GM19099 (cell line): ENCODE measurements around the gene NCKAP5.

Experiments used
- POLR2A ChIP-seq: IDR thresholded peaks from 3 replicates; pipeline ENCODE4 v1.6.1; 2011; ENCODE audit warnings: low read depth; ENCODE audit not compliant: insufficient read length; ENCODE audit errors: extremely low read depth

The NCKAP5 gene

GRCh38 chr2:132837769-132838168 is 730.5 kb downstream of the NCKAP5 start:
- TF ChIP-seq POLR2A = no peak

- no peak for TF ChIP-seq POLR2A
Observed at GRCh38 chr2:132830321-132830827, 737.9 kb downstream of the NCKAP5 start.

DNA sequence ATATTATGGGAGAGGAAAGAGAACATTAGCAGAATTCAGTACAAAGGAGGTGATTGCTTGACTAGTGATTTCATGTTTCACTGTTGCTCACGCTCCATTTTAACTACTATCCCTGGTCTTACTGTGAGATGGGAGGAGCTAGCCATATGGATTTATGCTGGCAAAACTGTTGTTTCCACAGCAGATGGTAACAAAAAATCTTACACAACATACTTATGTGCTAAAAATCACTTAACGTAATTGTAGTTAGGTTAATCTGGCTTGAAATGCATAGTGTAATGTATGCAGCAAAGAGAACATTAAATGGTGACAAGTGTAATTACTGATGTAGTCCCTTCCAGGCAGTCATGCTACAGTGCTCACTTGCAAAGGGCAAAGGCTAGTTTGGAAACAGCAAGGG is 742.7 kb downstream of the NCKAP5 start:
- TF ChIP-seq POLR2A = no peak

DNA sequence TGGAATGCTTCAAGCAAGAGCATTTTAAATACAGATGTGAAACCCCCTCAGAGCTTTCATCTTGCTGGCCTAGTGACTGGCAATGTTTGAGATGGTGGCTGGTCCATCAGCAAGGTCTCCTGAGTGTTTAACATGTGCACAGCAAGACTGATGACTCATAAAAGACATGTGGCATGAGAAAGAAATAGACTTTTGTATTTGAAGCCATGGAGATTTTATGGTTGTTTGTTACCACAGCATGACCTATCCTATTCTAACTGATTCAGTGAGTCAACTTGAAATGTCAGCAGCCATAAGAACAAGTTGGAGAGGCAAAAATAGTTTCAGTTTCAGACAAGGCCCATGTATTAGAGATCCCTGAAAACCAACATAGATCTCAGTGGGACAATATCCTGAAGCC is 743.5 kb downstream of the NCKAP5 start:
- TF ChIP-seq POLR2A = no peak

DNA sequence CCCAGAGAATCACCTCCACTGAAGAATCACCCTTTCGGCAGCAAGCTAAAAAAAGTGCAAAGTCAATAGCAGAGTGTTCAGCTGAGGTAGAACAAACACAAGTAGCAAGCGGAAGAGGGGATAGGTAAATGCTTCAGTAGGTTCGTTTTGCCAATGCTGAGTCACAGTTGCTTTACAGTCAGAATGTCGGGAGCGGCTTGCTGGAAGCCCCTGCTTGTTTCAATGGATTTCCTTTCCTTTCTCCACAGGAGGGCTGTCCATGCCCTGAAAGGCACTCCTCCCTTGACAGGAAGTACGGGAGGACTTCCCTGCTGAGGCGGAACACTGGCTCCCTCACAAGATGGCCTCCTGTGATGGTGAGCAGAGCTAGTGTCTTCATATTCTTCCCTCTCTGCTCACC is 752.0 kb downstream of the NCKAP5 start:
- TF ChIP-seq POLR2A = no peak

DNA sequence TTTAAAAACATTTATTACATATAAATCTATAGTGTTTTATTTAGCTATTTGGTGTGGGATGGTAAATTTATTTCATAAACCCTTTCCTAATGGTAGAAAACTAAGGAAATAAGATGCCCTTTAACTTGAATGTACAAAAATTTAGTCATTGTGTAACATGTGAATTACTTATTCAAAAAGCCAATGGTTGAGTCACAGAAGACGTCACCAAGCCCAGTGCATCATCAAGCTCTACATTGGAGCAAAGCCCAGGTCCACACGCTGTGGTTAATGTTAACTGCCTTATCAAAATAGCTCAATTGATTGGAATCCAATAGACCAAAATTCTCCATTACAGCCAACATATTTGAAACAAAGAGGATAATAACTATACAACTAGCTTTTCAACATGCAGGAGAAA is 752.7 kb downstream of the NCKAP5 start:
- TF ChIP-seq POLR2A = no peak

DNA sequence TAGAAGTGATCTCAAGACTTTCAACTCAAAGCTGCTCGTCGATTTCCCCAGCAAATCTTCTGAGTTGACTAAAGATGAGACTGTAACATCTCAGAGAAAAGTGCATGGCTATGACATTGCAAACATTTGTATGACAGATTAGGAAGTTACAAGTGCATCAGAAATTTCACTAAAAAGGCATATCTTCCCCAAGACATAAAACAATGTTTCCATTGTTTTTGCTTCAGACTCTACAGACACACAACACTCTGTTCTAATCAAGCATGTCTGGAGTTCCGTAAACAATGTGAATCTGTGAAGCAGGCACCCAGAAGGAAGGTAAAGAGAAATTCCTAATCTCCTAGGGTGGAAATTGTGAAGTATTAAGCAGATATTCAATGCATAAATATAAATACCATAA is 753.6 kb downstream of the NCKAP5 start:
- no peak for TF ChIP-seq POLR2A

DNA sequence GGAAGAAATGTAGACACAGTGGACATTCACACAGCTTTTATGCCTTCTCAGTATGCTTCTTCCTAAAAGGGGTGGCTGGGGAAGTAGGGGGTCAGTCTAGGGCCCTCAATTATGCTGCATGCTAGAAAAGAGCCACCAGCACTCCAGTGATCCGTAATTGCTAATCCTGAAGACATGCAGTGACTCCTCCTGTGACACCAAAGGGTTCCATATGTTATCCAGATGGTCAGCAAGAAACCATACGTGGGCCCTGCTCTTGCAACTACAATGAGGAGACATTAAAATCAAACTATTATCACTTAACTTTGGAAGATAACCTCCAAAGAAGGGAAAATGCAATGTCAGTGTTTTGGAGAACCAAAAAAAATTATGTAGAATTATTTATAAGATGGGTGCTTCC is 754.8 kb downstream of the NCKAP5 start:
- no peak for TF ChIP-seq POLR2A

- TF ChIP-seq POLR2A = no peak
Observed at GRCh38 chr2:132811148-132811915, 756.9 kb downstream of the NCKAP5 start.

DNA sequence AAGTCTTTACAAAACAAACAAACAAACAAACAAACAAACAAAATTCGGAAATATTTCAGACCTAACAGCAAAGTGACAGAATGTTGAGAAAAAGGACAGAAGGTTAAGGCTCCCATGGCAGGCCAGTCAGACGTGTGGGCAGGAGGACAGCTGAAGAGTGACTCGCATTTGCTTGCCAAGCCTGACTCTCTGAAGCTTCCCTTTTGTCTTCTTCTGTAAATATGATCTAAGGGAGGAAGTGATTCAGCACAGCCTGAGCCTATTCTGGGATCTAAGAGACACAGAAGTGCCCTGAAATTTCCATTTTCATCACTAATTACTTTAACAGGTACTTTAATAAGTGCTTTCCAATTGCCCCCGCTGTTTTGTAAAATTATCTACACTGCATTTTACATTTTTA is 764.2 kb downstream of the NCKAP5 start:
- TF ChIP-seq POLR2A = no peak

GRCh38 chr2:132798341-132798740 is 769.9 kb downstream of the NCKAP5 start:
- no peak for TF ChIP-seq POLR2A

DNA sequence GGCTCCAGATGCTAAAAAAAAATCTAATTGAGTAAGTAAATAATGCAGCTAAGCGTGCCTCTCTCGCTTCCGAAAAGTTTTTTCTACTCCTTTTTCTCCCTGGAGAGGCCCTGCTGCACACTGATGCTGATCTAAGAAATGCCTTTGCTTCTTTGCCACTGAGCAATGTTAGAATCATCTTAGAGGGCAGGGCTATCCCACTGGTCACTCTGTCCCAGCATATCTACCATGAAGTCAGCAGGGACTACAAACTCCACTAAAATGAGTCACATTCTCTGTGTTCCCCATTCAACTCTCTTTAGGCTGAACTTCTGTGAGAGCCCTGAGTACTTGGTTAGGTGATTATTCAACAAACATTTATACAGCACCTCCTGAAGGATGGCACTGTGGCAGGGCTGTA is 770.7 kb downstream of the NCKAP5 start:
- no peak for TF ChIP-seq POLR2A

DNA sequence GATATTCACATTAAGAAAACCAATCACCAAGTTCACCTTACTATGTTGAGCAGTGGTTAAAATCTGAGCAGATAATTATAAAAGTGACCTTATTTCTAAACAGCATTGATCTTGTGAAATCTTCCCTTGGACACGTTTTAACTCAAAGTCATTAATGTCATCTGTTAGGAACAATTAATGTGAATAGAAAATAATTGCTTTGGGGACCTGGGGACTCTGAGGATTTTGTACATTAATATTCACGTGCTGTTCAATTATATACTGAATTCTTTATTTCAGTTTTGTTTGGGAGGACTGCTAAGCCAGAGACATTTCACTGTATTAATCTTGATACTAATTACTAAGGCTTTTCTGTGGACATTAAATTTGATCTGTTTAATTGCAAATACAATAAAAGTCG is 771.2 kb downstream of the NCKAP5 start:
- no peak for TF ChIP-seq POLR2A

- no peak for TF ChIP-seq POLR2A
Observed at GRCh38 chr2:132795220-132795619, 773.0 kb downstream of the NCKAP5 start.

GRCh38 chr2:132793532-132793931 is 774.7 kb downstream of the NCKAP5 start:
- no peak for TF ChIP-seq POLR2A

- TF ChIP-seq POLR2A = no peak
Observed at GRCh38 chr2:132790207-132790785, 778.0 kb downstream of the NCKAP5 start.

- no peak for TF ChIP-seq POLR2A
Observed at GRCh38 chr2:132789066-132789465, 779.2 kb downstream of the NCKAP5 start.

- no peak for TF ChIP-seq POLR2A
Observed at GRCh38 chr2:132788310-132788838, 779.9 kb downstream of the NCKAP5 start.
